B cell (primary cell): ENCODE data around the gene ADK. TPM values are rescaled to one million over a fixed set of nuclear protein-coding genes. Genes with fewer than 3 reads are reported as not detected.

ENCODE experiments used
- ATAC-seq: fragments of 200-7000 bp; cut with Tn5 transposase; one replicate; pipeline ENCODE4 v1.10.0; 2021; ENCODE audit warnings: low read depth, mild to moderate bottlenecking, moderate number of reproducible peaks, moderate library complexity
- CTCF ChIA-PET: fragments of 350-600 bp; sonication (Branson Sonifier 250); formaldehyde crosslinking; loops from one replicate; lab custom pipeline; 2021; ENCODE audit warnings: antibody characterized with exemption, inconsistent platforms; lab: Charles Lee
- POLR2A ChIA-PET: fragments of 350-600 bp; sonication (Branson Sonifier 250); formaldehyde crosslinking; loops from one replicate; lab custom pipeline; 2021; ENCODE audit warnings: antibody characterized with exemption; lab: Charles Lee
- DNase-seq: peaks from one replicate; pipeline ENCODE4 v3.0.0; 2013
- H2AFZ ChIP-seq: 2 replicates; pipeline ENCODE4 v1.6.1; 2012; ENCODE audit warnings: mild to moderate bottlenecking, low read depth, low read length; ENCODE audit not compliant: insufficient read depth, poor library complexity, severe bottlenecking
- H3K27ac ChIP-seq, 2 donors: 1 replicate in 1 of 2; 2 replicates in 1 of 2; pipeline ENCODE4 v1.5.1; 2012 to 2013; ENCODE audit warnings: low read length in 2 of 2, mild to moderate bottlenecking in 2 of 2, moderate library complexity in 1 of 2
- H3K27me3 ChIP-seq, 4 experiments: fragments of 200-600 bp in 1 of 4; sonication (generic) in 1 of 4; replicated peaks in 1 of 4; 1 replicate in 2 of 4; 2 replicates in 2 of 4; pipeline versions ENCODE4 v1.6.1 to v1.7.0; 2013 to 2016; ENCODE audit warnings: low read length in 3 of 4, mild to moderate bottlenecking in 2 of 4, mixed read lengths in 1 of 4, moderate library complexity in 1 of 4; ENCODE audit not compliant: insufficient read depth in 4 of 4, control insufficient read depth in 3 of 4; ENCODE audit errors: control extremely low read depth in 1 of 4
- H3K36me3 ChIP-seq, 2 experiments: replicated peaks in 1 of 2; 1 replicate in 1 of 2; 2 replicates in 1 of 2; pipeline versions ENCODE4 v1.6.1 to v1.7.1; 2013; ENCODE audit warnings: low read length in 1 of 2; ENCODE audit not compliant: insufficient read depth in 2 of 2, control insufficient read depth in 1 of 2; ENCODE audit errors: control extremely low read depth in 1 of 2, extremely low read depth in 1 of 2
- H3K4me1 ChIP-seq, 2 donors: fragments of 200-600 bp in 1 of 2; sonication (generic) in 1 of 2; 1 replicate in 1 of 2; 2 replicates in 1 of 2; pipeline versions ENCODE4 v1.5.1 to v1.6.1; 2013 to 2017; ENCODE audit warnings: low read length in 2 of 2; ENCODE audit not compliant: control insufficient read depth in 2 of 2, insufficient read depth in 2 of 2
- H3K4me2 ChIP-seq: replicated peaks from 2 replicates; pipeline ENCODE3; 2012; ENCODE audit warnings: mild to moderate bottlenecking, low read depth, low read length; ENCODE audit not compliant: poor library complexity, severe bottlenecking
- H3K4me3 ChIP-seq, 5 experiments: fragments of 200-600 bp in 1 of 5; sonication (generic) in 1 of 5; 1 replicate in 3 of 5; 2 replicates in 2 of 5; pipeline versions ENCODE4 v1.5.1 to v1.7.0; 2011 to 2016; ENCODE audit warnings: low read length in 4 of 5, mild to moderate bottlenecking in 4 of 5, low read depth in 2 of 5, control low read depth in 1 of 5, moderate library complexity in 1 of 5; ENCODE audit not compliant: insufficient read depth in 1 of 5; ENCODE audit errors: control extremely low read depth in 1 of 5, extremely low read depth in 1 of 5
- H3K79me2 ChIP-seq: fragments of 200-600 bp; sonication (generic); one replicate; pipeline ENCODE4 v1.6.0; 2016; ENCODE audit warnings: low read length; ENCODE audit not compliant: control insufficient read depth, insufficient read depth
- H3K9ac ChIP-seq: fragments of 200-600 bp; sonication (generic); 2 replicates; pipeline ENCODE4 v1.6.1; 2017; ENCODE audit warnings: mild to moderate bottlenecking, low read length, moderate library complexity
- H3K9me3 ChIP-seq, 3 donors: one replicate each; pipeline versions ENCODE4 v1.6.1 to v1.7.1; 2013; ENCODE audit warnings: low read length in 2 of 3; ENCODE audit not compliant: control insufficient read depth in 2 of 3, insufficient read depth in 1 of 3; ENCODE audit errors: control extremely low read depth in 1 of 3
- H4K20me1 ChIP-seq: 2 replicates; pipeline ENCODE4 v1.6.0; 2012; ENCODE audit warnings: mild to moderate bottlenecking, low read length; ENCODE audit not compliant: insufficient read depth, control insufficient read depth, poor library complexity, severe bottlenecking
- H3K27ac Mint-ChIP-seq: one replicate; pipeline ENCODE4 v1.8.0; 2021; ENCODE audit warnings: mixed read lengths
- H3K27me3 Mint-ChIP-seq: one replicate; pipeline ENCODE4 v1.8.0; 2021; ENCODE audit warnings: mixed read lengths
- H3K4me1 Mint-ChIP-seq: one replicate; pipeline ENCODE4 v1.8.0; 2021; ENCODE audit warnings: mixed read lengths
- H3K4me3 Mint-ChIP-seq: one replicate; pipeline ENCODE4 v1.8.0; 2021; ENCODE audit warnings: mixed read lengths
- H3K9me3 Mint-ChIP-seq: one replicate; pipeline ENCODE4 v1.8.0; 2022; ENCODE audit warnings: mixed read lengths; ENCODE audit not compliant: insufficient read depth
- EZH2 ChIP-seq: IDR thresholded peaks from 2 replicates; pipeline ENCODE4 v1.6.1; 2012; ENCODE audit warnings: borderline replicate concordance, low read depth, mild to moderate bottlenecking, moderate library complexity, low read length; ENCODE audit not compliant: insufficient read depth, poor library complexity, severe bottlenecking
- WGBS: methylation state at CpG from one replicate; pipeline ENCODE4 v1.1.5; 2013; ENCODE audit warnings: missing lambda C conversion rate; ENCODE audit not compliant: insufficient coverage; 5-methylcytosine and 5-hydroxymethylcytosine counted together
- intact Hi-C: fragments of 100-400 bp; cut with micrococcal nuclease; formaldehyde crosslinking; loops from one replicate; pipeline ENCODE4 v1.10.0; 2022
- polyA plus RNA-seq: library from polyadenylated mRNA; depleted of rRNA; stranded (reverse); fragments of >200 nt; gene quantifications from 2 replicates; pipeline ENCODE4 v1.2.3, GENCODE V29; 2012
- total RNA-seq, 2 donors: library from RNA; stranded (reverse); fragments of 120-200 nt in 1 of 2; gene quantifications; 1 replicate in 1 of 2; 2 replicates in 1 of 2; pipeline versions ENCODE4 v1.2.3 to v1.2.4, GENCODE V29; 2013 to 2022
- TF ChIP-seq, protein P1 (sequence below): fragments of 200-600 bp; IDR thresholded peaks from one replicate; pipeline ENCODE4 v1.8.0; 2022; ENCODE audit warnings: antibody characterized with exemption, mild to moderate bottlenecking

ADK gene
- total and polyA plus RNA-seq, 2 donors (not counting 1 experiment from before 2014, with no cell fraction given), result 37.2 to 52.6 TPM

DNA sequence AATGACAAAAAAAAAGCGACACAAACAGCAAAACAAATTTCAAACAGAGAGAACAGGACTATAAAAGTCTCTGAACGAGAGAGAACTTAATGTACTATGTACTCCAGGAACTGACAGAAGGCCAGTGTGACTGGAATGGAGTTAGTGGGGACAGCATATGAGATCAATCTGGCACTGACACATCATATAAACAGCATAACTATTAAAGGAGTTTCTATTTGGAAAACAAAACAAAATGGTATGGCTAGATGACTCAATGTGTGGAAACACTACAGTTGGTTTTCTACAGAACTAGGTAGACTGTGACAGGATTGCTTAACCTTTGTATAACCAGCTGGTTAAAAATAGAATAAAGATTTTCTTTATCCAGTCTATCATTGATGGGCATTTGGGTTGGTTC is 442.4 kb downstream of the ADK start:
- no peak overlapping the region for H3K27ac Mint-ChIP-seq

DNA sequence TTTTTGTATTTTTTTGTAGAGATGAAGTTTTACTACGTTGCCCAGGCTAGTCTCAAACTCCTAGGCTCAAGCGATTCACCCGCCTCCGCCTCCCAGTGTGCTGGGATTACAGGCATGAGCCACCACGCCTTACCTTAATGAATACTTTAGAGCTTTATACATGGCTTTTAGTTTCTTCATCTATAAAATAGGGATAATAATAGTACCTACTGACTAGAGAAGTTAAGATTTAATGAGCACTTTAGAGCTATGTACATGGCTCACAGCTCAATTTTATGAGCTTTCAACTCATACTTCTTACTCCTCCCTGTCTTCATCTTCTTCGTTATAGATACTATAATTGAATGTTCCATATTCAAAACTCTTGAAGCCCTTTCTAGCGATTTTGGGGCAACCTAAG is 445.7 kb downstream of the ADK start:
- intact Hi-C loops, result no loop called here
- WGBS, result no CpG with 5 or more reads among the region's 7 CpGs
- Mint-ChIP-seq H3K4me1 (no peaks in the 10 kb centered on the region), H3K9me3 (no peaks in the 10 kb centered on the region), H3K27me3 (no peaks in the 10 kb centered on the region), H3K27ac (no peak overlapping the region), H3K4me3 (no peak overlapping the region)
- ATAC-seq, result no peak
- POLR2A ChIA-PET, result no interaction called here
- peaks cover 2% of the 10 kb centered on the region for H3K79me2 ChIP-seq
- no peaks in the 10 kb centered on the region for H4K20me1 ChIP-seq
- no peak overlapping the region for H2AFZ ChIP-seq
- H3K27ac ChIP-seq, result no peak overlapping the region
- H3K9me3 ChIP-seq, result no peaks in the 10 kb centered on the region
- H3K4me1 ChIP-seq, result no peaks in the 10 kb centered on the region
- TF ChIP-seq EZH2, result no peak
- TF ChIP-seq, protein P1, sequence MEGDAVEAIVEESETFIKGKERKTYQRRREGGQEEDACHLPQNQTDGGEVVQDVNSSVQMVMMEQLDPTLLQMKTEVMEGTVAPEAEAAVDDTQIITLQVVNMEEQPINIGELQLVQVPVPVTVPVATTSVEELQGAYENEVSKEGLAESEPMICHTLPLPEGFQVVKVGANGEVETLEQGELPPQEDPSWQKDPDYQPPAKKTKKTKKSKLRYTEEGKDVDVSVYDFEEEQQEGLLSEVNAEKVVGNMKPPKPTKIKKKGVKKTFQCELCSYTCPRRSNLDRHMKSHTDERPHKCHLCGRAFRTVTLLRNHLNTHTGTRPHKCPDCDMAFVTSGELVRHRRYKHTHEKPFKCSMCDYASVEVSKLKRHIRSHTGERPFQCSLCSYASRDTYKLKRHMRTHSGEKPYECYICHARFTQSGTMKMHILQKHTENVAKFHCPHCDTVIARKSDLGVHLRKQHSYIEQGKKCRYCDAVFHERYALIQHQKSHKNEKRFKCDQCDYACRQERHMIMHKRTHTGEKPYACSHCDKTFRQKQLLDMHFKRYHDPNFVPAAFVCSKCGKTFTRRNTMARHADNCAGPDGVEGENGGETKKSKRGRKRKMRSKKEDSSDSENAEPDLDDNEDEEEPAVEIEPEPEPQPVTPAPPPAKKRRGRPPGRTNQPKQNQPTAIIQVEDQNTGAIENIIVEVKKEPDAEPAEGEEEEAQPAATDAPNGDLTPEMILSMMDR, result no peak
- H3K36me3 ChIP-seq, result peaks cover 1 to 4% of the 10 kb centered on the region in 2 experiments
- no peaks in the 10 kb centered on the region for H3K27me3 ChIP-seq
- DNase-seq, result no peak
- no peak overlapping the region for H3K4me2 ChIP-seq
- no peak overlapping the region for H3K4me3 ChIP-seq
- H3K9ac ChIP-seq, result no peak overlapping the region
- CTCF ChIA-PET, result no interaction called here

More for the DNA sequence above, 442.4 kb downstream of the ADK start:
- Histone ChIP-seq H3K27me3 (no peaks in the 10 kb centered on the region), H3K36me3 (peaks cover 1 to 12% of the 10 kb centered on the region in 2 experiments), H3K4me2 (no peak overlapping the region), H3K4me1 (peaks cover 5 to 9% of the 10 kb centered on the region in 2 donors), H3K9ac (no peak overlapping the region), H4K20me1 (peaks cover under 1% of the 10 kb centered on the region), H3K27ac (no peak overlapping the region), H2AFZ (no peak overlapping the region), H3K4me3 (no peak overlapping the region), H3K9me3 (no peaks in the 10 kb centered on the region), H3K79me2 (peaks cover 2% of the 10 kb centered on the region)
- WGBS, result 100% methylated on average over 1 of the region's 2 CpGs
- H3K9me3 Mint-ChIP-seq, result no peaks in the 10 kb centered on the region
- CTCF ChIA-PET, result no interaction called here
- POLR2A ChIA-PET, result no interaction called here
- intact Hi-C loops, result no loop called here
- DNase-seq, result no peak
- H3K4me1 Mint-ChIP-seq, result peaks cover 20% of the 10 kb centered on the region
- no peak for TF ChIP-seq EZH2
- TF ChIP-seq, protein P1, result no peak
- no peaks in the 10 kb centered on the region for H3K27me3 Mint-ChIP-seq
- no peak overlapping the region for H3K4me3 Mint-ChIP-seq
- no peak for ATAC-seq
